Esophagus squamous epithelium (tissue), 4 donors: ENCODE results near the gene NTN5.

Experiments
- POLR2A ChIP-seq, 4 donors: fragments of 450-650 bp; IDR thresholded peaks; one replicate each; pipeline ENCODE4 v1.6.1; 2017; ENCODE audit warnings: antibody characterized with exemption in 4 of 4, mild to moderate bottlenecking in 4 of 4, moderate library complexity in 3 of 4
- TF ChIP-seq, protein P1 (sequence below), 6 experiments: fragments of 450-650 bp in 4 of 6; fragments of 200-600 bp in 2 of 6; sonication (generic) in 2 of 6; IDR thresholded peaks; one replicate each; pipeline ENCODE4 v1.5.1; 2016 to 2019; ENCODE audit warnings: antibody characterized with exemption in 6 of 6, mild to moderate bottlenecking in 4 of 6, moderate library complexity in 4 of 6

DNA sequence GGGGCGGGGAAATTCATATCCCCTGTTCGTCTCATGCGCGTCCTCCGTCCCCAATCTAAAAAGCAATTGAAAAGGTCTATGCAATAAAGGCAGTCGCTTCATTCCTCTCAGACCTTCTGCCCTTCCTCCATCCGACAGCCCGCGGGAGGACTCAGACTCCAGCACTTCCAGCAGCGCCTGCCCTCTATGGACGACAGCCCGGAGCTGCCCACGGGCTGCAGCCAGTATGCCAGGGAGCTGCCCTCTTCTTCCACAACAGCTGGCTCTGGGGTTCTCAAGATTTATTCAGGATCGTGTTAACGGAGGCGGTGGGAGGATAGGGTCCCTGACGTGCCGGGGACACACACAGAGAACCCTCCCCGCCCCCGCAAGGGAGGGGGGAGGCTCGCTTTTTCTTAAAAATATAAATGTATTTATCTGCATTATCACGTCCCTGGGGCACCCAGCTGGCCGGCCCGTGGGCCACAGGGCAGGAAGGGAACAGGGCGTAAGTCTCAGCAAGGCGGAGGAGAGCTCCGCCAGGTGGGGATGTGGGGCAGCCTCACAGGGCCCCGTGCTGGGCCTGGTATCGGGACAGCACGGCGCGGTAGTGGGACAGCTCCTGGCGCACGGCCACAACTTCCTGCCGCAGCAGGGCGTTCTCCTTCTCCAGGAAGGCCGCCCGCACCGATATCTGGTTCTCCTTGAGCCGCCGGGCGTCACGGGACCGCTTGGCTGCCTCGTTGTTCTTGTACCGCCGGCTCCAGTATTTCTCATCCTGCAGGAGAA is 42.3 kb downstream of the NTN5 start:
- TF ChIP-seq, protein P1, sequence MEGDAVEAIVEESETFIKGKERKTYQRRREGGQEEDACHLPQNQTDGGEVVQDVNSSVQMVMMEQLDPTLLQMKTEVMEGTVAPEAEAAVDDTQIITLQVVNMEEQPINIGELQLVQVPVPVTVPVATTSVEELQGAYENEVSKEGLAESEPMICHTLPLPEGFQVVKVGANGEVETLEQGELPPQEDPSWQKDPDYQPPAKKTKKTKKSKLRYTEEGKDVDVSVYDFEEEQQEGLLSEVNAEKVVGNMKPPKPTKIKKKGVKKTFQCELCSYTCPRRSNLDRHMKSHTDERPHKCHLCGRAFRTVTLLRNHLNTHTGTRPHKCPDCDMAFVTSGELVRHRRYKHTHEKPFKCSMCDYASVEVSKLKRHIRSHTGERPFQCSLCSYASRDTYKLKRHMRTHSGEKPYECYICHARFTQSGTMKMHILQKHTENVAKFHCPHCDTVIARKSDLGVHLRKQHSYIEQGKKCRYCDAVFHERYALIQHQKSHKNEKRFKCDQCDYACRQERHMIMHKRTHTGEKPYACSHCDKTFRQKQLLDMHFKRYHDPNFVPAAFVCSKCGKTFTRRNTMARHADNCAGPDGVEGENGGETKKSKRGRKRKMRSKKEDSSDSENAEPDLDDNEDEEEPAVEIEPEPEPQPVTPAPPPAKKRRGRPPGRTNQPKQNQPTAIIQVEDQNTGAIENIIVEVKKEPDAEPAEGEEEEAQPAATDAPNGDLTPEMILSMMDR (IDR thresholded peaks at IDR 0.05): no peak
- no peak for TF ChIP-seq POLR2A (IDR thresholded peaks at IDR 0.05)
